ENCODE results near the gene TEX29. TPM values are rescaled to one million over a fixed set of nuclear protein-coding genes. Genes with fewer than 3 reads are reported as not detected.

The TEX29 gene
- total and polyA plus RNA-seq, 2 of the 4 experiments (the other 2 are of a cell fraction) = 0.46 TPM; not detected in 1

- no peak overlapping the region for H2AK9ac ChIP-seq (replicated peaks; ENCODE audit: low read depth, low read length, poor library complexity)
- H4K91ac ChIP-seq (ENCODE audit: insufficient read depth, low read depth, low read length) = peak overlapping the region; percentile 46; the same call in 1 of the 2 replicates
- H3K27ac ChIP-seq (ENCODE audit: insufficient read depth, low read length) = peak overlapping the region; percentile 60; the same call in 1 of the 2 replicates
- H2BK20ac ChIP-seq (ENCODE audit: low read depth, low read length) = peak overlapping the region; percentile 61
- H3K14ac ChIP-seq (replicated peaks; ENCODE audit: low read depth, low read length) = no peak overlapping the region
- CTCF ChIA-PET = interaction anchor here (0.9 kb wide), 1 partner anchor 13 kb away, joined by 3 read pairs; no protein-coding TSS in a partner anchor
- peak overlapping the region; percentile 28 for H2AFZ ChIP-seq (replicated peaks; ENCODE audit: low read length, poor library complexity)
- WGBS, 2 experiments (ENCODE audit: extremely low coverage in 2 of 2, insufficient read length in 1 of 2) = 68% methylated on average over 13 of the region's 25 CpGs; no CpG with 5 or more reads in 1 of the 2 experiments
- in situ Hi-C loops (cut with MboI; ENCODE audit: low sequenced_read_pairs) = no loop called here
- H2BK5ac ChIP-seq (ENCODE audit: low read depth, low read length, poor library complexity, severe bottlenecking) = no peak overlapping the region
- no peaks in the 10 kb centered on the region for H3K36me3 ChIP-seq (ENCODE audit: control insufficient read depth, insufficient read depth, low read length)
- H3K79me1 ChIP-seq (ENCODE audit: low read depth in 1 of 2, low read length in 2 of 2) = no peaks in the 10 kb centered on the region
- intact Hi-C loops (cut with micrococcal nuclease) = no loop called here
- TF ChIP-seq ELK1 (IDR thresholded peaks at IDR 0.05; ENCODE audit: borderline replicate concordance, low read depth, low read length) (no peak), RCOR1 (IDR thresholded peaks at IDR 0.05; ENCODE audit: insufficient replicate concordance, low read length) (no peak), CTCF (conservative IDR thresholded peaks at IDR 0.05; ENCODE audit: low read depth, low read length) (peak; percentile 50), SMC3 (IDR thresholded peaks at IDR 0.05; ENCODE audit: low read depth, low read length) (peak; percentile 24; the same call in 1 of the 2 replicates), BHLHE40 (IDR thresholded peaks at IDR 0.05; ENCODE audit: low read depth, low read length) (0 out of 2 replicates have a peak, but pooled peaks have one; percentile 48), RAD21 (IDR thresholded peaks at IDR 0.05; ENCODE audit: low read length) (peak; percentile 42), MAZ (IDR thresholded peaks at IDR 0.05; ENCODE audit: borderline replicate concordance, low read depth, low read length) (no peak), POLR2A (IDR thresholded peaks at IDR 0.05; ENCODE audit: low read depth, low read length) (no peak), MXI1 (IDR thresholded peaks at IDR 0.05; ENCODE audit: borderline replicate concordance, low read depth, low read length) (no peak), FOS (IDR thresholded peaks at IDR 0.05; ENCODE audit: low read depth, low read length) (no peak; the same call in 1 of the 2 replicates), RFX5 (IDR thresholded peaks at IDR 0.05; ENCODE audit: low read depth, low read length) (no peak)
- H3K9me1 ChIP-seq (ENCODE audit: insufficient read depth, low read length) = no peaks in the 10 kb centered on the region
- no peak overlapping the region for H2BK15ac ChIP-seq (ENCODE audit: low read depth, low read length)
- peak overlapping the region; percentile 18; the same call in 1 of the 2 replicates for H3K4me2 ChIP-seq (ENCODE audit: low read depth, low read length)
- H4K20me1 ChIP-seq (ENCODE audit: insufficient read depth, low read length) = no peaks in the 10 kb centered on the region
- no TSS peak for BruUV-seq (replicated peaks)
- H3K9me3 ChIP-seq (ENCODE audit: control insufficient read depth, insufficient read depth, low read length) = no peaks in the 10 kb centered on the region
- H3K4me3 ChIP-seq (ENCODE audit: insufficient read depth, low read depth, low read length) = no peak overlapping the region
- no peak overlapping the region for H3K23ac ChIP-seq (ENCODE audit: low read depth, low read length)
- H3K9ac ChIP-seq (ENCODE audit: low read depth, low read length) = no peak overlapping the region
- no peak overlapping the region; a peak in 1 of 4 replicates for H4K8ac ChIP-seq (ENCODE audit: low read depth in 2 of 2, low read length in 2 of 2)
- H2BK120ac ChIP-seq (ENCODE audit: low read depth, low read length) = peak overlapping the region; percentile 71
- peak; percentile 92 for ATAC-seq (ENCODE audit: low read depth)
- peak overlapping the region; percentile 46; the same call in 1 of the 2 replicates for H4K5ac ChIP-seq (ENCODE audit: low read depth, low read length)
- DNase-seq = peak; percentile 92
- peak overlapping the region; percentile 40 for H3K4ac ChIP-seq (ENCODE audit: low read depth, low read length)
- 0 out of 2 replicates have a peak overlapping the region, but pooled peaks have one; percentile 13 for H2AK5ac ChIP-seq (ENCODE audit: low read depth, low read length)
- H3K56ac ChIP-seq (ENCODE audit: extremely low read depth, insufficient read depth, low read length) = no peak overlapping the region
- peaks cover 8% of the 10 kb centered on the region for H3K4me1 ChIP-seq (ENCODE audit: control insufficient read depth, insufficient read depth, low read length)
- dilution Hi-C loops (cut with HindIII; ENCODE audit: low sequenced_read_pairs, unreplicated experiment) = no loop called here
- H3K18ac ChIP-seq (ENCODE audit: low read depth, low read length) = peak overlapping the region; percentile 34; the same call in 1 of the 2 replicates
- H3K27me3 ChIP-seq (ENCODE audit: control insufficient read depth, insufficient read depth, low read length) = no peaks in the 10 kb centered on the region
- POLR2A ChIA-PET (ENCODE audit: unreplicated experiment) = no interaction called here
These were observed 24.2 kb downstream of the TEX29 start for GRCh38 chr13:111344471-111345191.

Data from IMR-90 (cell line).